Inflammatory macrophage treated with lipopolysaccharide for 1 hour (primary cell): ENCODE results near the gene HOXC9.

Source experiments
- DNase-seq, 2 donors: peaks; one replicate each; pipeline ENCODE4 v3.0.0-alpha.2; 2020 to 2022

The HOXC9 gene

GRCh38 chr12:54003625-54004024 is 3.7 kb downstream of the HOXC9 start:
- no peak for DNase-seq

- no peak for DNase-seq
Observed at GRCh38 chr12:54004063-54004840, 4.3 kb downstream of the HOXC9 start.

- no peak for DNase-seq
Observed at GRCh38 chr12:54004841-54005530, 5.0 kb downstream of the HOXC9 start.

- DNase-seq, result no peak
Observed at GRCh38 chr12:54005531-54005852, 5.5 kb downstream of the HOXC9 start.

- DNase-seq, result peak; percentile 61 to 97
Observed at GRCh38 chr12:54005853-54006558, 6.0 kb downstream of the HOXC9 start.

GRCh38 chr12:54006559-54007220 is 6.7 kb downstream of the HOXC9 start:
- DNase-seq, result no peak

- no peak for DNase-seq
Observed at GRCh38 chr12:54007538-54008259, 7.7 kb downstream of the HOXC9 start.

- DNase-seq, result no peak
Observed at GRCh38 chr12:54008260-54008552, 8.2 kb downstream of the HOXC9 start.

GRCh38 chr12:54009171-54010052 is 9.5 kb downstream of the HOXC9 start:
- peak; percentile 14 to 24 for DNase-seq

GRCh38 chr12:54010053-54010971 is 10.4 kb downstream of the HOXC9 start:
- no peak for DNase-seq

- DNase-seq, result no peak
Observed at GRCh38 chr12:54010972-54011664, 11.2 kb downstream of the HOXC9 start.

- no peak for DNase-seq
Observed at GRCh38 chr12:54011665-54012532, 11.9 kb downstream of the HOXC9 start.

GRCh38 chr12:54012631-54013409 is 12.9 kb downstream of the HOXC9 start:
- no peak for DNase-seq

- DNase-seq, result no peak
Observed at GRCh38 chr12:54014377-54015017, 14.5 kb downstream of the HOXC9 start.

- DNase-seq, result no peak
Observed at GRCh38 chr12:54015018-54015931, 15.3 kb downstream of the HOXC9 start.

GRCh38 chr12:54016051-54016450 is 16.1 kb downstream of the HOXC9 start:
- DNase-seq, result no peak
